Caco-2 (cell line): ENCODE measurements around the gene TMEM181. TPM values are rescaled to one million over a fixed set of nuclear protein-coding genes. Genes with fewer than 3 reads are reported as not detected.

Experiments used
- BruUV-seq: library from RNA; stranded (reverse); fragments of 400-500 nt; replicated peaks from 2 replicates; lab custom pipeline; 2021; lab: Mats Ljungman, UMichigan
- CTCF ChIA-PET: fragments of 300-600 bp; sonication (Branson Sonifier 250); formaldehyde crosslinking; loops from one replicate; lab custom pipeline; 2022; ENCODE audit warnings: antibody characterized with exemption; lab: Charles Lee
- POLR2A ChIA-PET: fragments of 300-600 bp; sonication (Branson Sonifier 250); formaldehyde crosslinking; loops from one replicate; lab custom pipeline; 2022; ENCODE audit warnings: antibody characterized with exemption; lab: Charles Lee
- DNase-seq, 2 experiments: peaks; one replicate each; pipeline versions ENCODE4 v3.0.0 to v3.0.0-alpha.2; 2020 to 2022
- H3K27me3 ChIP-seq: replicated peaks from 2 replicates; pipeline ENCODE4 v1.6.0; 2011; ENCODE audit warnings: low read length; ENCODE audit not compliant: control insufficient read depth, insufficient read depth
- H3K36me3 ChIP-seq: 2 replicates; pipeline ENCODE4 v1.5.1; 2011; ENCODE audit warnings: low read length; ENCODE audit not compliant: control insufficient read depth, insufficient read depth
- H3K4me1 ChIP-seq: fragments of 250-450 bp; sonication (Bioruptor Pico); 2 replicates; pipeline ENCODE4 v1.5.1; 2020; ENCODE audit warnings: mild to moderate bottlenecking
- H3K4me3 ChIP-seq: 2 replicates; pipeline ENCODE4 v1.5.1; 2011; ENCODE audit warnings: low read depth, mild to moderate bottlenecking, control low read depth, low read length
- H3K9me3 ChIP-seq: fragments of 250-450 bp; sonication (Bioruptor Pico); 2 replicates; pipeline ENCODE4 v1.5.1; 2020; ENCODE audit warnings: mild to moderate bottlenecking, moderate library complexity
- H3K27ac Mint-ChIP-seq: one replicate; pipeline ENCODE4 v1.8.0; 2022; ENCODE audit warnings: mixed read lengths; ENCODE audit not compliant: unreplicated experiment
- H3K27me3 Mint-ChIP-seq: one replicate; pipeline ENCODE4 v1.8.0; 2022; ENCODE audit warnings: mixed read lengths; ENCODE audit not compliant: insufficient read depth, unreplicated experiment
- H3K36me3 Mint-ChIP-seq: one replicate; pipeline ENCODE4 v1.8.0; 2022; ENCODE audit warnings: mild to moderate bottlenecking, mixed read lengths; ENCODE audit not compliant: insufficient read depth, unreplicated experiment
- H3K4me1 Mint-ChIP-seq: one replicate; pipeline ENCODE4 v1.8.0; 2022; ENCODE audit warnings: low read depth, mixed read lengths; ENCODE audit not compliant: unreplicated experiment
- H3K4me3 Mint-ChIP-seq: one replicate; pipeline ENCODE4 v1.8.0; 2022; ENCODE audit warnings: mild to moderate bottlenecking, moderate library complexity, mixed read lengths; ENCODE audit not compliant: unreplicated experiment
- H3K9me3 Mint-ChIP-seq: one replicate; pipeline ENCODE4 v1.8.0; 2022; ENCODE audit warnings: mixed read lengths; ENCODE audit not compliant: unreplicated experiment
- intact Hi-C: fragments of 100-400 bp; cut with micrococcal nuclease; formaldehyde crosslinking; loops from one replicate; pipeline ENCODE4 v1.10.0; 2022; ENCODE audit not compliant: unreplicated experiment
- total RNA-seq: library from RNA; stranded (reverse); gene quantifications from 2 replicates; pipeline ENCODE4 v1.2.3, GENCODE V29; 2022
- TF ChIP-seq, protein P1 (sequence below), 2 experiments: fragments of 200-600 bp in 1 of 2; IDR thresholded peaks; 1 replicate in 1 of 2; 2 replicates in 1 of 2; pipeline versions ENCODE4 v1.5.1 to v1.8.0; 2011 to 2022; ENCODE audit warnings: antibody characterized with exemption in 1 of 2, control low read depth in 1 of 2, inconsistent platforms in 1 of 2, low read depth in 1 of 2, low read length in 1 of 2, mild to moderate bottlenecking in 1 of 2, moderate library complexity in 1 of 2; ENCODE audit not compliant: insufficient read depth in 1 of 2, severe bottlenecking in 1 of 2, unreplicated experiment in 1 of 2

Gene TMEM181
- total RNA-seq, 1 experiment from 2014 or later, result 26.7 TPM

DNA sequence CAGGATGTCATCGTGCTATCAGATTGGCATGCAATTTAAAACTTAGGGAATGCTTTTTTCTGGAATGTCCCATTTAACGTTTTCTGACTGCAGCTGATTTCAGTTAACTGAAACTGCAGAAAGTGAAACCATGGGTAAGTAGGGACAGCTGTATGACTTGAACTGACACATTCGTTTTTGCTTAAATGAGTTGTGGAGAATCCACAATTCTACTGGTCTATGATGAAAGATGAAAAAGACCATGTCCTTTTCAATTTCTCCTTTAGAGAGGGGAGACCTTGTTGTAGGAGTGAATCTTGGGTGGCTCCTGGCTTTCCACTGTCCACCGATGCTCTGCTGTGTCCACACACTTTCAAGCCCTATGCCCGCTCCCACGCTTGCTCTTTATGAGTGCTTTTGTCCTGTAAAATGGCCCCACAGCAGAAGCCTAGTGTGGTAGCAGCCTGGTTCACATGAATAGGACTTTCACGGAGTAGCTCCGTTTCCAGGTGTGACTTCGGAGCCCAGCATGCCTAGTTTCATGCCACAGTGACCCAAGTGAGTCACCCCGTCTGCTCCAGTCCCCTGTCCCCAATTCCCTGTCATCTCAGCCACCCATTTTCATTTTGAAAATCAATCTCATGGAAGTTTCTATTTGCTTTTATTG, 62.8 kb downstream of the TMEM181 start:
- DNase-seq, result no peak
- Histone ChIP-seq H3K36me3 (peaks cover 3% of the 10 kb centered on the region), H3K9me3 (no peaks in the 10 kb centered on the region), H3K4me1 (no peaks in the 10 kb centered on the region), H3K4me3 (no peak overlapping the region), H3K27me3 (no peaks in the 10 kb centered on the region)
- no TSS peak for BruUV-seq
- POLR2A ChIA-PET, result no interaction called here
- Mint-ChIP-seq H3K36me3 (peaks cover 78% of the 10 kb centered on the region), H3K4me1 (no peaks in the 10 kb centered on the region), H3K9me3 (no peaks in the 10 kb centered on the region), H3K27me3 (no peaks in the 10 kb centered on the region), H3K27ac (no peak overlapping the region), H3K4me3 (no peak overlapping the region)
- TF ChIP-seq, protein P1, sequence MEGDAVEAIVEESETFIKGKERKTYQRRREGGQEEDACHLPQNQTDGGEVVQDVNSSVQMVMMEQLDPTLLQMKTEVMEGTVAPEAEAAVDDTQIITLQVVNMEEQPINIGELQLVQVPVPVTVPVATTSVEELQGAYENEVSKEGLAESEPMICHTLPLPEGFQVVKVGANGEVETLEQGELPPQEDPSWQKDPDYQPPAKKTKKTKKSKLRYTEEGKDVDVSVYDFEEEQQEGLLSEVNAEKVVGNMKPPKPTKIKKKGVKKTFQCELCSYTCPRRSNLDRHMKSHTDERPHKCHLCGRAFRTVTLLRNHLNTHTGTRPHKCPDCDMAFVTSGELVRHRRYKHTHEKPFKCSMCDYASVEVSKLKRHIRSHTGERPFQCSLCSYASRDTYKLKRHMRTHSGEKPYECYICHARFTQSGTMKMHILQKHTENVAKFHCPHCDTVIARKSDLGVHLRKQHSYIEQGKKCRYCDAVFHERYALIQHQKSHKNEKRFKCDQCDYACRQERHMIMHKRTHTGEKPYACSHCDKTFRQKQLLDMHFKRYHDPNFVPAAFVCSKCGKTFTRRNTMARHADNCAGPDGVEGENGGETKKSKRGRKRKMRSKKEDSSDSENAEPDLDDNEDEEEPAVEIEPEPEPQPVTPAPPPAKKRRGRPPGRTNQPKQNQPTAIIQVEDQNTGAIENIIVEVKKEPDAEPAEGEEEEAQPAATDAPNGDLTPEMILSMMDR (IDR thresholded peaks at IDR 0.05; ENCODE audit: insufficient read depth in 1 of 2, low read depth in 1 of 2, low read length in 1 of 2, severe bottlenecking in 1 of 2, unreplicated experiment in 1 of 2), result no peak
- CTCF ChIA-PET, result no interaction called here
- intact Hi-C loops, result no loop called here

DNA sequence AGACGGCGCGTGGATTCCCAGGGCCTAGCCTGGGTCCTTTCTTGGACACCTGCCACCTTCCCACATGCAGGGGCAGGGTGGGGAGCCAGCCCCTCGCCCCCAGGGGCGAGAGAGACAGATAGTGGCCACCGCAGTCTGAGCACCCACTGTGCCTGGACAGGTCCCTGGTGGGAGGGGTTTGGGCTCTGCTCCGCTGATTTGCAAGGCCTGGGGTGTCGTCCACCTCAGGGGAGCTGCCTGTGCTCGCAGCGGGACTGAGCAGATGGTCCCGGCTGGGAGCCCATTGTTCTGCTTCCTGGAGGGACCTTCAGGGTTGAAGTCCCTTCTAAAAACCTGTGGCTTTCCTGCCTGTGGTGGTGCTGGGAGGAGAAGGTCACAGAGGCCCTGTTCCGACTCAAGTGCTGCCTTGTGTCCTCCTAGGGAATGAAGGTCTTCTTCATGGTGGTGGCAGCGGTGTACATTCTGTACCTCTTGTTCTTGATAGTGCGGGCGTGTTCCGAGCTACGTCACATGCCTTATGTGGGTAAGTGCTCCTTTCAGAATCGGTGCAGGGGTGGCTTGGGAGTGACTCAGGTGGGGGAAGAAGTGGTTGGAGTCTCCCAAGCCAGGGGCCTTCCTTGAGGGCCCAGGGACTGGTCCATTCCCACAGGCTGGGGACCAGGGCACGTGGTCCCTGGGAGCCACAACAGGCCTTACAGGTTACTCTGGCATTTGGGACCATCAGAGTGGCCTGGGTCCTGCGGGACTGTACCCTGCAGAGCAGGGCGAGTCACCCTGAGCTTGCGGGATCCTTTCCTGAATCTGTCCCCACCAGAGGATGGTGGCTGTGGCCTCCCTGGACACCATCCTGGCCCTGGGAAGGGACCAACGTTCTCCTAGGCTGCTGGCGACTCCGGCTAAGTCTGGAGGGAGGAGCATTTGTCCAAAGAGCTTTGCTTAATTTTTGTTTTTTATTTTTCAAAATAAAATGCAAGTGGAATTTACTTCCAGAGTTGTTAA, 65.1 kb downstream of the TMEM181 start:
- CTCF ChIA-PET, result no interaction called here
- intact Hi-C loops, result no loop called here
- no peaks in the 10 kb centered on the region for H3K9me3 ChIP-seq
- POLR2A ChIA-PET, result no interaction called here
- DNase-seq, result no peak
- peaks cover 74% of the 10 kb centered on the region for H3K36me3 Mint-ChIP-seq
- no TSS peak for BruUV-seq
- no peaks in the 10 kb centered on the region for H3K9me3 Mint-ChIP-seq
- H3K4me3 Mint-ChIP-seq, result no peak overlapping the region
- no peak overlapping the region for H3K4me3 ChIP-seq
- no peaks in the 10 kb centered on the region for H3K4me1 ChIP-seq
- peaks cover 3% of the 10 kb centered on the region for H3K36me3 ChIP-seq
- H3K27me3 ChIP-seq, result no peaks in the 10 kb centered on the region
- TF ChIP-seq, protein P1 (IDR thresholded peaks at IDR 0.05; ENCODE audit: insufficient read depth in 1 of 2, low read depth in 1 of 2, low read length in 1 of 2, severe bottlenecking in 1 of 2, unreplicated experiment in 1 of 2), result no peak
- no peak overlapping the region for H3K27ac Mint-ChIP-seq
- H3K4me1 Mint-ChIP-seq, result no peaks in the 10 kb centered on the region
- H3K27me3 Mint-ChIP-seq, result no peaks in the 10 kb centered on the region

DNA sequence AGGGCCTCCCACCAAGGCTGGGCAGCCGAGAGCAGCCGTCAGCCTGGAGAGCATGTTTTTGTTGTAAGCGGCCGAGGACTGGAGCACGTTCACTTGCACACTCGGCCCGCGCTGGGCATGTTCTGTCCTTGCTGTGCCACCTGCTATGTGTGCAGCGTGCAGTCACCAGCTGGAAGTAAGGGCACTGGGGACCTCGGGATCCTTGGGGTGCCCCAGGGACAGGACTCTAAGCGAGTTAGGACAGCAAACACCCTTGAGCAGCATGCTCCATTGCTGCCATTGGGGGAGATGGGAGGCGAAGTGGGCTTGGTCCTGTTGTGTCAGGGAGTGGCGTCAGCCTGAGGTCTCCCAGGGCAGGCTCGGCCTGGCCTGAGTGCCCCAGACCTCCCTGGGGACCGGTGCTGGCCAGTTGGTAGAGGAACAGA, 66.0 kb downstream of the TMEM181 start:
- no peak overlapping the region for H3K4me3 ChIP-seq
- Mint-ChIP-seq H3K9me3 (no peaks in the 10 kb centered on the region), H3K27ac (no peak overlapping the region), H3K27me3 (no peaks in the 10 kb centered on the region), H3K4me1 (no peaks in the 10 kb centered on the region), H3K4me3 (no peak overlapping the region), H3K36me3 (peaks cover 73% of the 10 kb centered on the region)
- no peaks in the 10 kb centered on the region for H3K27me3 ChIP-seq
- TF ChIP-seq, protein P1 (IDR thresholded peaks at IDR 0.05; ENCODE audit: insufficient read depth in 1 of 2, low read depth in 1 of 2, low read length in 1 of 2, severe bottlenecking in 1 of 2, unreplicated experiment in 1 of 2), result no peak
- no peaks in the 10 kb centered on the region for H3K4me1 ChIP-seq
- peaks cover 4% of the 10 kb centered on the region for H3K36me3 ChIP-seq
- DNase-seq, result no peak
- BruUV-seq, result no TSS peak
- ChIA-PET POLR2A (no interaction called here), CTCF (no interaction called here)
- intact Hi-C loops, result no loop called here
- H3K9me3 ChIP-seq, result no peaks in the 10 kb centered on the region
